ENCODE data around the gene TSPAN19.

TSPAN19 gene

GRCh38 chr12:84998341-84998740 is 37.7 kb downstream of the TSPAN19 start:
- DNase-seq = no peak

- no peak for DNase-seq
Measured at GRCh38 chr12:84996759-84997158, 39.3 kb downstream of the TSPAN19 start.

- no peak for DNase-seq
Measured at GRCh38 chr12:84995641-84996040, 40.4 kb downstream of the TSPAN19 start.

- DNase-seq = no peak
Measured at GRCh38 chr12:84994426-84994825, 41.7 kb downstream of the TSPAN19 start.

GRCh38 chr12:84986586-84986985 is 49.5 kb downstream of the TSPAN19 start:
- no peak for DNase-seq

GRCh38 chr12:84986117-84986516 is 50.0 kb downstream of the TSPAN19 start:
- no peak for DNase-seq

- no peak for DNase-seq
Measured at GRCh38 chr12:84983289-84983688, 52.8 kb downstream of the TSPAN19 start.

GRCh38 chr12:84982888-84983287 is 53.2 kb downstream of the TSPAN19 start:
- DNase-seq = no peak

GRCh38 chr12:84978921-84979320 is 57.2 kb downstream of the TSPAN19 start:
- no peak for DNase-seq

- DNase-seq = no peak
Measured at GRCh38 chr12:84976133-84976532, 59.9 kb downstream of the TSPAN19 start.

GRCh38 chr12:84974155-84974815 is 61.8 kb downstream of the TSPAN19 start:
- DNase-seq = no peak

GRCh38 chr12:84973026-84973425 is 63.1 kb downstream of the TSPAN19 start:
- DNase-seq = no peak

GRCh38 chr12:84969226-84969625 is 66.9 kb downstream of the TSPAN19 start:
- no peak for DNase-seq
